LNCAP (cell line): ENCODE measurements around the gene CLIP3.

Experiments used
- CTCF ChIP-seq: fragments of 450-650 bp; IDR thresholded peaks from 2 replicates; pipeline ENCODE4 v1.5.1; 2017; ENCODE audit warnings: mild to moderate bottlenecking

Gene CLIP3

GRCh38 chr19:36051637-36052036 is 19.0 kb upstream of the CLIP3 start:
- no peak for TF ChIP-seq CTCF

- TF ChIP-seq CTCF = no peak
These were observed 18.6 kb upstream of the CLIP3 start for GRCh38 chr19:36051236-36051635.

- no peak for TF ChIP-seq CTCF
These were observed 16.5 kb upstream of the CLIP3 start for GRCh38 chr19:36049080-36049698.

GRCh38 chr19:36047835-36048234 is 15.2 kb upstream of the CLIP3 start:
- TF ChIP-seq CTCF = no peak

GRCh38 chr19:36046443-36047050 is 13.9 kb upstream of the CLIP3 start:
- TF ChIP-seq CTCF = no peak

- no peak for TF ChIP-seq CTCF
These were observed 11.3 kb upstream of the CLIP3 start for GRCh38 chr19:36043952-36044351.

- no peak for TF ChIP-seq CTCF
These were observed 9.2 kb upstream of the CLIP3 start for GRCh38 chr19:36041831-36042230.

- no peak for TF ChIP-seq CTCF
These were observed 7.8 kb upstream of the CLIP3 start for GRCh38 chr19:36040495-36040894.
